ENCODE measurements around the gene MDFI. TPM values are rescaled to one million over a fixed set of nuclear protein-coding genes. Genes with fewer than 3 reads are reported as not detected.
A peak's percentile ranks its signal among the peaks of the same experiment; 100 is the strongest.

MDFI gene
- total RNA-seq, 4 donors from 2014 or later: 24.3 to 120 (median 45.3) TPM

GRCh38 chr6:41633056-41633634 is 5.1 kb upstream of the MDFI start:
- DNase-seq (ENCODE audit: low spot score) (no peak), ATAC-seq (ENCODE audit: low FRiP score) (no peak)
- no peak for TF ChIP-seq CTCF (IDR thresholded peaks at IDR 0.05)

- no peak for TF ChIP-seq CTCF (IDR thresholded peaks at IDR 0.05)
- no peak for DNase-seq (ENCODE audit: low spot score)
- no peak for ATAC-seq (ENCODE audit: low FRiP score)
These were observed 3.6 kb upstream of the MDFI start for GRCh38 chr6:41634657-41635056.

GRCh38 chr6:41635365-41635764 is 2.9 kb upstream of the MDFI start:
- ATAC-seq (ENCODE audit: low FRiP score): no peak
- no peak for DNase-seq (ENCODE audit: low spot score)
- no peak for TF ChIP-seq CTCF (IDR thresholded peaks at IDR 0.05)

- DNase-seq (ENCODE audit: low spot score): no peak
- ATAC-seq (ENCODE audit: low FRiP score): peak; percentile 60
These were observed 1.5 kb upstream of the MDFI start for GRCh38 chr6:41636833-41637193.

GRCh38 chr6:41637194-41638001 is 870 bp upstream of the MDFI start:
- DNase-seq (ENCODE audit: low spot score): no peak
- no peak for TF ChIP-seq CTCF (IDR thresholded peaks at IDR 0.05)
- ATAC-seq (ENCODE audit: low FRiP score): no peak

More at GRCh38 chr6:41636833-41637193, 1.5 kb upstream of the MDFI start:
- no peak for TF ChIP-seq CTCF (IDR thresholded peaks at IDR 0.05)

- DNase-seq (ENCODE audit: low spot score): no peak
- TF ChIP-seq CTCF (IDR thresholded peaks at IDR 0.05): no peak
- peak; percentile 6 for ATAC-seq (ENCODE audit: low FRiP score)
These were observed 904 bp downstream of the MDFI start for GRCh38 chr6:41638935-41639808.
